HG02870 (cell line): ENCODE data around the gene PRDM8.
"Not testable (repeated sequence)": the region's sequence is repeated elsewhere in the genome, so short reads cannot be mapped to it uniquely, and the experiment has no call there.

Experiments
- ATAC-seq: cut with Tn5 transposase; IDR thresholded peaks from one replicate; pipeline ENCODE4 v1.9.1; 2021; ENCODE audit warnings: mild to moderate bottlenecking, moderate library complexity; ENCODE audit not compliant: unreplicated experiment

PRDM8 gene

GRCh38 chr4:80225595-80225994 is 28.3 kb downstream of the PRDM8 start:
- ATAC-seq: no peak

- no peak for ATAC-seq
Observed at GRCh38 chr4:80226094-80226493, 28.8 kb downstream of the PRDM8 start.

GRCh38 chr4:80228460-80228859 is 31.2 kb downstream of the PRDM8 start:
- peak; percentile 31 for ATAC-seq

GRCh38 chr4:80229128-80229527 is 31.8 kb downstream of the PRDM8 start:
- no peak for ATAC-seq

- ATAC-seq: peak; percentile 99
Observed at GRCh38 chr4:80229590-80229989, 32.3 kb downstream of the PRDM8 start.

- ATAC-seq: no peak
Observed at GRCh38 chr4:80231180-80231579, 33.9 kb downstream of the PRDM8 start.

GRCh38 chr4:80232707-80233370 is 35.5 kb downstream of the PRDM8 start:
- ATAC-seq: no peak

GRCh38 chr4:80233390-80233789 is 36.1 kb downstream of the PRDM8 start:
- ATAC-seq: no peak

GRCh38 chr4:80235451-80235850 is 38.1 kb downstream of the PRDM8 start:
- no peak for ATAC-seq

- no peak for ATAC-seq
Observed at GRCh38 chr4:80237992-80238391, 40.7 kb downstream of the PRDM8 start.

GRCh38 chr4:80239480-80240150 is 42.3 kb downstream of the PRDM8 start:
- ATAC-seq: no peak

- no peak for ATAC-seq
Observed at GRCh38 chr4:80240976-80241375, 43.7 kb downstream of the PRDM8 start.

- ATAC-seq: no peak
Observed at GRCh38 chr4:80243274-80244018, 46.1 kb downstream of the PRDM8 start.

- ATAC-seq: not testable (repeated sequence)
Observed at GRCh38 chr4:80247484-80247883, 50.2 kb downstream of the PRDM8 start.

- ATAC-seq: peak; percentile 8
Observed at GRCh38 chr4:80249144-80249543, 51.8 kb downstream of the PRDM8 start.

- no peak for ATAC-seq
Observed at GRCh38 chr4:80252427-80252826, 55.1 kb downstream of the PRDM8 start.

GRCh38 chr4:80252953-80253352 is 55.6 kb downstream of the PRDM8 start:
- ATAC-seq: no peak

GRCh38 chr4:80253510-80253909 is 56.2 kb downstream of the PRDM8 start:
- peak; percentile 55 for ATAC-seq
